GM12878 (cell line): ENCODE data around the gene FANCC. TPM values are rescaled to one million over a fixed set of nuclear protein-coding genes. Genes with fewer than 3 reads are reported as not detected.

Source experiments
- ATAC-seq: fragments of 200-7000 bp; cut with Tn5 transposase; 3 replicates; pipeline ENCODE4 v1.9.1; 2020; ENCODE audit warnings: mild to moderate bottlenecking, moderate library complexity
- BruUV-seq: library from RNA; stranded (reverse); fragments of 400-500 nt; replicated peaks from 2 replicates; lab custom pipeline; 2021; lab: Mats Ljungman, UMichigan
- CTCF ChIA-PET: fragments of 300-600 bp; sonication (Branson Sonifier 250); formaldehyde crosslinking; extraction: SDS; loops from one replicate; lab custom pipeline; 2021; ENCODE audit warnings: inconsistent platforms; lab: Yijun Ruan, JAX
- POLR2A ChIA-PET: fragments of 350-600 bp; formaldehyde crosslinking; extraction: SDS; loops from one replicate; lab custom pipeline; 2021; ENCODE audit warnings: inconsistent platforms; lab: Charles Lee
- RAD21 ChIA-PET: fragments of 300-600 bp; sonication (Branson Sonifier 250); formaldehyde crosslinking; loops from one replicate; lab custom pipeline; 2023; ENCODE audit warnings: antibody characterized with exemption; ENCODE audit not compliant: unreplicated experiment; lab: Charles Lee
- SMC1A ChIA-PET: fragments of 300-600 bp; sonication (Branson Sonifier 250); formaldehyde crosslinking; loops from one replicate; lab custom pipeline; 2023; ENCODE audit not compliant: unreplicated experiment, uncharacterized antibody; lab: Charles Lee
- DNase-seq: peaks from one replicate; pipeline ENCODE4 v3.0.0-alpha.2; 2011; ENCODE audit warnings: low read depth, low spot score
- FAIRE-seq: peaks from 3 replicates; lab custom pipeline; 2011; peaks lifted over from hg19 to GRCh38; lab: Jason Lieb, UNC
- H2AFZ ChIP-seq: 2 replicates; pipeline ENCODE4 v1.6.0; 2011; ENCODE audit warnings: low read depth, low read length, control low read depth; ENCODE audit not compliant: control insufficient read depth
- H3K27ac ChIP-seq: 2 replicates; pipeline ENCODE4 v1.5.1; 2011; ENCODE audit warnings: control low read depth; ENCODE audit not compliant: control insufficient read depth, insufficient read depth
- H3K27me3 ChIP-seq, 2 experiments: replicated peaks in 1 of 2; 2 replicates each; pipeline versions ENCODE4 v1.6.0 to v1.6.1; 2011; ENCODE audit warnings: low read length in 1 of 2; ENCODE audit not compliant: control insufficient read depth in 2 of 2, insufficient read depth in 2 of 2
- H3K36me3 ChIP-seq, 2 experiments: 2 replicates each; pipeline ENCODE4 v1.5.1; 2011; ENCODE audit warnings: low read length in 1 of 2; ENCODE audit not compliant: control insufficient read depth in 2 of 2, insufficient read depth in 2 of 2
- H3K4me1 ChIP-seq: 2 replicates; pipeline ENCODE4 v1.6.1; 2011; ENCODE audit warnings: mild to moderate bottlenecking, low read length, moderate library complexity, mixed read lengths; ENCODE audit not compliant: control insufficient read depth, insufficient read depth
- H3K4me2 ChIP-seq: 2 replicates; pipeline ENCODE4 v1.6.0; 2011; ENCODE audit warnings: control low read depth; ENCODE audit not compliant: control insufficient read depth, insufficient read depth
- H3K4me3 ChIP-seq: fragments of 200-600 bp; sonication (generic); 2 replicates; pipeline ENCODE4 v1.5.1; 2016
- H3K79me2 ChIP-seq: 2 replicates; pipeline ENCODE4 v1.6.0; 2011; ENCODE audit warnings: low read length; ENCODE audit not compliant: control insufficient read depth, insufficient read depth
- H3K9ac ChIP-seq: 2 replicates; pipeline ENCODE4 v1.8.0; 2011; ENCODE audit warnings: low read length, control low read depth, mixed read lengths; ENCODE audit not compliant: control insufficient read depth, insufficient read depth
- H3K9me3 ChIP-seq: replicated peaks from 3 replicates; pipeline ENCODE4 v1.5.1; 2011; ENCODE audit warnings: mild to moderate bottlenecking, low read length; ENCODE audit not compliant: control insufficient read depth, insufficient read depth
- H4K20me1 ChIP-seq: 2 replicates; pipeline ENCODE4 v1.6.0; 2011; ENCODE audit not compliant: control insufficient read depth, insufficient read depth
- ATF7 ChIP-seq: fragments of 450-650 bp; IDR thresholded peaks from 2 replicates; pipeline ENCODE4 v1.6.1; 2016; ENCODE audit warnings: low read depth, mild to moderate bottlenecking
- DPF2 ChIP-seq: fragments of 450-650 bp; IDR thresholded peaks from 2 replicates; pipeline ENCODE4 v1.6.1; 2017; ENCODE audit warnings: mild to moderate bottlenecking
- HDAC6 ChIP-seq: fragments of 200-600 bp; sonication (generic); IDR thresholded peaks from one replicate; pipeline ENCODE4 v1.8.0; 2017; ENCODE audit warnings: antibody characterized with exemption; ENCODE audit not compliant: unreplicated experiment
- IKZF2 ChIP-seq, 2 experiments: fragments of 450-650 bp; IDR thresholded peaks; 2 replicates each; pipeline ENCODE4 v1.6.1; 2017; ENCODE audit warnings: mild to moderate bottlenecking in 2 of 2, moderate library complexity in 2 of 2
- KLF5 ChIP-seq: fragments of 450-650 bp; IDR thresholded peaks from 2 replicates; pipeline ENCODE4 v1.6.1; 2014; ENCODE audit warnings: mild to moderate bottlenecking; ENCODE audit not compliant: partially characterized antibody
- MTA2 ChIP-seq: fragments of 450-650 bp; IDR thresholded peaks from 2 replicates; pipeline ENCODE4 v1.6.1; 2016; ENCODE audit warnings: low read depth, mild to moderate bottlenecking, moderate library complexity
- NFYA ChIP-seq: IDR thresholded peaks from 2 replicates; pipeline ENCODE4 v1.6.1; 2011; ENCODE audit warnings: low read depth, mild to moderate bottlenecking, low read length, improper control_type of control experiment, borderline replicate concordance
- RAD21 ChIP-seq: IDR thresholded peaks from 2 replicates; pipeline ENCODE4 v1.6.1; 2011; ENCODE audit warnings: mild to moderate bottlenecking, low read depth, low read length, moderate library complexity; ENCODE audit not compliant: insufficient read depth
- RAD51 ChIP-seq: fragments of 450-650 bp; IDR thresholded peaks from 2 replicates; pipeline ENCODE4 v1.6.1; 2016; ENCODE audit warnings: moderate library complexity, mild to moderate bottlenecking, inconsistent platforms
- SP1 ChIP-seq: IDR thresholded peaks from one replicate; pipeline ENCODE4 v1.6.1; 2011; ENCODE audit warnings: low read depth, low read length
- SREBF2 ChIP-seq: IDR thresholded peaks from 2 replicates; pipeline ENCODE4 v1.6.1; 2012; ENCODE audit warnings: mild to moderate bottlenecking, low read length
- TCF3 ChIP-seq: IDR thresholded peaks from 2 replicates; pipeline ENCODE4 v1.6.1; 2012; ENCODE audit warnings: low read depth, mild to moderate bottlenecking, low read length, borderline replicate concordance; ENCODE audit not compliant: insufficient read depth
- YBX1 ChIP-seq: fragments of 450-650 bp; IDR thresholded peaks from 2 replicates; pipeline ENCODE4 v1.6.1; 2016; ENCODE audit warnings: antibody characterized with exemption
- ZNF622 ChIP-seq: fragments of 450-650 bp; IDR thresholded peaks from 2 replicates; pipeline ENCODE4 v1.6.1; 2017; ENCODE audit warnings: mild to moderate bottlenecking, inconsistent platforms
- WGBS: methylation state at CpG from one replicate; pipeline ENCODE4 v1.1.6; 2016; ENCODE audit warnings: low lambda C conversion rate; ENCODE audit not compliant: insufficient replicate concordance, insufficient coverage; ENCODE audit errors: missing lambda C conversion rate; 5-methylcytosine and 5-hydroxymethylcytosine counted together
- in situ Hi-C: fragments of 300-500 bp; cut with MboI; formaldehyde crosslinking; loops from 9 replicates; pipeline ENCODE4 v1.14.3; 2018; ENCODE audit warnings: mixed read lengths
- intact Hi-C: fragments of 100-400 bp; cut with micrococcal nuclease; formaldehyde crosslinking; loops from one replicate; pipeline ENCODE4 v1.14.2; 2022; ENCODE audit not compliant: unreplicated experiment
- polyA plus RNA-seq, 11 experiments: library from polyadenylated mRNA; depleted of rRNA in 4 of 11; unstranded in 6 of 11; stranded (reverse) in 5 of 11; fragments of >200 nt; fragmentation: Nextera tagmentation in 4 of 11; fragmentation: Illumina TruSeq in 1 of 11; extraction: Ambion mirVana in 4 of 11; extraction: Trizol in 1 of 11; gene quantifications; 1 replicate in 1 of 11; 2 replicates in 10 of 11; pipeline versions ENCODE4 v1.2.1 to v1.2.3, GENCODE V29; 2011 to 2016; ENCODE audit warnings: inconsistent platforms in 2 of 11, missing spikeins in 2 of 11, low read depth in 1 of 11
- total RNA-seq, 4 experiments: library from RNA; depleted of rRNA in 3 of 4; stranded (reverse); fragments of >200 nt in 3 of 4; fragmentation: Illumina TruSeq in 1 of 4; extraction: Trizol in 1 of 4; gene quantifications; 2 replicates each; pipeline versions ENCODE4 v1.2.1 to v1.2.3, GENCODE V29; 2013 to 2021
- TF ChIP-seq, protein P1 (sequence below): IDR thresholded peaks from 2 replicates; pipeline ENCODE4 v1.6.1; 2012; ENCODE audit warnings: improper control_type of control experiment, low read depth, low read length; ENCODE audit not compliant: insufficient replicate concordance
- TF ChIP-seq, protein P2 (sequence below): IDR thresholded peaks from 2 replicates; pipeline ENCODE4 v1.6.1; 2011; ENCODE audit warnings: mild to moderate bottlenecking, low read depth, low read length, moderate library complexity; ENCODE audit not compliant: insufficient replicate concordance
- TF ChIP-seq, protein P3 (sequence below): fragments of 150-350 bp; IDR thresholded peaks from 2 replicates; pipeline ENCODE4 v1.6.1; 2014; ENCODE audit warnings: mild to moderate bottlenecking, low read depth, low read length
- TF ChIP-seq, protein P4 (sequence below): IDR thresholded peaks from 2 replicates; pipeline ENCODE4 v1.6.1; 2011; ENCODE audit warnings: low read depth, low read length, improper control_type of control experiment, borderline replicate concordance

The FANCC gene
- total and polyA plus RNA-seq, 10 of the 15 experiments (the other 5 are each of a cell fraction or from before 2014, with no cell fraction given), result 1.2 to 16.8 (median 10.5) TPM

DNA sequence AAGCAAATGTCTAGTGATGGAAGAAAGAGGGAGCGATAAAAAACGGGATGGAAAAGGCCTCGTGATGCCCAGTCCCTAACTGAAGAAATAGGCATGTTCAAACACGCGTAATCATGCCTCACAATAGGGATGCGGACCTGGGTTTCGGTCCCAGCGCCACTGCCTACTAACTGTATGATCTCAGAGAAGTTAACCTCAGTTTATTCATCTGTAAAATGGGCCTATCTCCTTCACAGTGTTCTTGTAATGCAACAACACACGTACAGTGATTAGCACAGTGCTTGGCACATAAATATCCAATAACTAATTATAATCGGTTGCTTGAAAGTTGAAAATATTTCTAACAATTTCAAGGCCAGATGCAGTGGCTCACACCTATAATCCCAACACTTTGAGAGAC is 181.8 kb downstream of the FANCC start:
- Histone ChIP-seq H4K20me1 (no peaks in the 10 kb centered on the region), H3K27ac (no peak overlapping the region), H3K27me3 (no peaks in the 10 kb centered on the region), H3K79me2 (no peaks in the 10 kb centered on the region), H3K9me3 (no peaks in the 10 kb centered on the region), H3K9ac (no peak overlapping the region), H3K4me2 (no peak overlapping the region), H3K4me1 (no peaks in the 10 kb centered on the region), H3K36me3 (no peaks in the 10 kb centered on the region), H3K4me3 (no peak overlapping the region), H2AFZ (no peak overlapping the region)
- intact Hi-C loops (loop anchor here (10.0 kb wide), 1 partner anchor 581 kb away; the partner anchor contains the start of gene PCAT7), in situ Hi-C loops (no loop called here)
- ChIA-PET CTCF (interaction anchor here (1.0 to 2.3 kb wide), 2 partner anchors 10 to 37 kb away, joined by 5 to 7 read pairs; no protein-coding TSS in a partner anchor), RAD21 (no interaction called here), SMC1A (interaction anchor here (1.7 kb wide), 1 partner anchor 32 kb away, joined by 6 read pairs; no protein-coding TSS in a partner anchor), POLR2A (no interaction called here)
- DNase-seq (no peak), ATAC-seq (no peak), FAIRE-seq (no peak)
- BruUV-seq, result no TSS peak
- WGBS, result 92% methylated on average over 10 of the region's 10 CpGs
- TF ChIP-seq ATF7 (no peak), HDAC6 (no peak), TCF3 (no peak), IKZF2 (IDR thresholded peaks at IDR 0.05) (no peak), MTA2 (no peak), DPF2 (no peak), YBX1 (no peak), KLF5 (no peak), SP1 (no peak), SREBF2 (no peak), NFYA (no peak), RAD51 (no peak), RAD21 (no peak), ZNF622 (no peak)
- TF ChIP-seq, protein P1, sequence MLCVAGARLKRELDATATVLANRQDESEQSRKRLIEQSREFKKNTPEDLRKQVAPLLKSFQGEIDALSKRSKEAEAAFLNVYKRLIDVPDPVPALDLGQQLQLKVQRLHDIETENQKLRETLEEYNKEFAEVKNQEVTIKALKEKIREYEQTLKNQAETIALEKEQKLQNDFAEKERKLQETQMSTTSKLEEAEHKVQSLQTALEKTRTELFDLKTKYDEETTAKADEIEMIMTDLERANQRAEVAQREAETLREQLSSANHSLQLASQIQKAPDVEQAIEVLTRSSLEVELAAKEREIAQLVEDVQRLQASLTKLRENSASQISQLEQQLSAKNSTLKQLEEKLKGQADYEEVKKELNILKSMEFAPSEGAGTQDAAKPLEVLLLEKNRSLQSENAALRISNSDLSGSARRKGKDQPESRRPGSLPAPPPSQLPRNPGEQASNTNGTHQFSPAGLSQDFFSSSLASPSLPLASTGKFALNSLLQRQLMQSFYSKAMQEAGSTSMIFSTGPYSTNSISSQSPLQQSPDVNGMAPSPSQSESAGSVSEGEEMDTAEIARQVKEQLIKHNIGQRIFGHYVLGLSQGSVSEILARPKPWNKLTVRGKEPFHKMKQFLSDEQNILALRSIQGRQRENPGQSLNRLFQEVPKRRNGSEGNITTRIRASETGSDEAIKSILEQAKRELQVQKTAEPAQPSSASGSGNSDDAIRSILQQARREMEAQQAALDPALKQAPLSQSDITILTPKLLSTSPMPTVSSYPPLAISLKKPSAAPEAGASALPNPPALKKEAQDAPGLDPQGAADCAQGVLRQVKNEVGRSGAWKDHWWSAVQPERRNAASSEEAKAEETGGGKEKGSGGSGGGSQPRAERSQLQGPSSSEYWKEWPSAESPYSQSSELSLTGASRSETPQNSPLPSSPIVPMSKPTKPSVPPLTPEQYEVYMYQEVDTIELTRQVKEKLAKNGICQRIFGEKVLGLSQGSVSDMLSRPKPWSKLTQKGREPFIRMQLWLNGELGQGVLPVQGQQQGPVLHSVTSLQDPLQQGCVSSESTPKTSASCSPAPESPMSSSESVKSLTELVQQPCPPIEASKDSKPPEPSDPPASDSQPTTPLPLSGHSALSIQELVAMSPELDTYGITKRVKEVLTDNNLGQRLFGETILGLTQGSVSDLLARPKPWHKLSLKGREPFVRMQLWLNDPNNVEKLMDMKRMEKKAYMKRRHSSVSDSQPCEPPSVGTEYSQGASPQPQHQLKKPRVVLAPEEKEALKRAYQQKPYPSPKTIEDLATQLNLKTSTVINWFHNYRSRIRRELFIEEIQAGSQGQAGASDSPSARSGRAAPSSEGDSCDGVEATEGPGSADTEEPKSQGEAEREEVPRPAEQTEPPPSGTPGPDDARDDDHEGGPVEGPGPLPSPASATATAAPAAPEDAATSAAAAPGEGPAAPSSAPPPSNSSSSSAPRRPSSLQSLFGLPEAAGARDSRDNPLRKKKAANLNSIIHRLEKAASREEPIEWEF, result no peak
- TF ChIP-seq, protein P2, sequence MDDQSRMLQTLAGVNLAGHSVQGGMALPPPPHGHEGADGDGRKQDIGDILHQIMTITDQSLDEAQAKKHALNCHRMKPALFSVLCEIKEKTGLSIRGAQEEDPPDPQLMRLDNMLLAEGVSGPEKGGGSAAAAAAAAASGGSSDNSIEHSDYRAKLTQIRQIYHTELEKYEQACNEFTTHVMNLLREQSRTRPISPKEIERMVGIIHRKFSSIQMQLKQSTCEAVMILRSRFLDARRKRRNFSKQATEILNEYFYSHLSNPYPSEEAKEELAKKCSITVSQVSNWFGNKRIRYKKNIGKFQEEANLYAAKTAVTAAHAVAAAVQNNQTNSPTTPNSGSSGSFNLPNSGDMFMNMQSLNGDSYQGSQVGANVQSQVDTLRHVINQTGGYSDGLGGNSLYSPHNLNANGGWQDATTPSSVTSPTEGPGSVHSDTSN, result no peak
- TF ChIP-seq, protein P3, sequence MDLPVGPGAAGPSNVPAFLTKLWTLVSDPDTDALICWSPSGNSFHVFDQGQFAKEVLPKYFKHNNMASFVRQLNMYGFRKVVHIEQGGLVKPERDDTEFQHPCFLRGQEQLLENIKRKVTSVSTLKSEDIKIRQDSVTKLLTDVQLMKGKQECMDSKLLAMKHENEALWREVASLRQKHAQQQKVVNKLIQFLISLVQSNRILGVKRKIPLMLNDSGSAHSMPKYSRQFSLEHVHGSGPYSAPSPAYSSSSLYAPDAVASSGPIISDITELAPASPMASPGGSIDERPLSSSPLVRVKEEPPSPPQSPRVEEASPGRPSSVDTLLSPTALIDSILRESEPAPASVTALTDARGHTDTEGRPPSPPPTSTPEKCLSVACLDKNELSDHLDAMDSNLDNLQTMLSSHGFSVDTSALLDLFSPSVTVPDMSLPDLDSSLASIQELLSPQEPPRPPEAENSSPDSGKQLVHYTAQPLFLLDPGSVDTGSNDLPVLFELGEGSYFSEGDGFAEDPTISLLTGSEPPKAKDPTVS, result no peak
- TF ChIP-seq, protein P4, sequence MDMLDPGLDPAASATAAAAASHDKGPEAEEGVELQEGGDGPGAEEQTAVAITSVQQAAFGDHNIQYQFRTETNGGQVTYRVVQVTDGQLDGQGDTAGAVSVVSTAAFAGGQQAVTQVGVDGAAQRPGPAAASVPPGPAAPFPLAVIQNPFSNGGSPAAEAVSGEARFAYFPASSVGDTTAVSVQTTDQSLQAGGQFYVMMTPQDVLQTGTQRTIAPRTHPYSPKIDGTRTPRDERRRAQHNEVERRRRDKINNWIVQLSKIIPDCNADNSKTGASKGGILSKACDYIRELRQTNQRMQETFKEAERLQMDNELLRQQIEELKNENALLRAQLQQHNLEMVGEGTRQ, result no peak
